22Rv1 (cell line): ENCODE results near the gene TIGAR.

Experiments
- H3K27ac ChIP-seq: fragments of 450-650 bp; 2 replicates; pipeline ENCODE4 v1.5.1; 2017
- CTCF ChIP-seq: fragments of 450-650 bp; IDR thresholded peaks from 2 replicates; pipeline ENCODE4 v1.5.1; 2017; ENCODE audit warnings: mild to moderate bottlenecking
- ZFX ChIP-seq: fragments of 450-650 bp; IDR thresholded peaks from 2 replicates; pipeline ENCODE4 v1.6.1; 2017; ENCODE audit warnings: antibody characterized with exemption, borderline replicate concordance

TIGAR gene

GRCh38 chr12:4284306-4284705, 36.7 kb upstream of the TIGAR start:
- TF ChIP-seq CTCF (no peak), ZFX (no peak)
- H3K27ac ChIP-seq = no peak overlapping the region

GRCh38 chr12:4285070-4285469, 35.9 kb upstream of the TIGAR start:
- TF ChIP-seq ZFX = no peak
- no peak for TF ChIP-seq CTCF
- no peak overlapping the region for H3K27ac ChIP-seq

GRCh38 chr12:4286228-4286627, 34.8 kb upstream of the TIGAR start:
- TF ChIP-seq ZFX (no peak), CTCF (no peak; the same call in 1 of the 2 replicates)
- no peak overlapping the region for H3K27ac ChIP-seq

- no peak for TF ChIP-seq ZFX
- no peak overlapping the region for H3K27ac ChIP-seq
These were observed 34.2 kb upstream of the TIGAR start for GRCh38 chr12:4286771-4287317.

GRCh38 chr12:4287325-4288211, 33.4 kb upstream of the TIGAR start:
- H3K27ac ChIP-seq = no peak overlapping the region
- TF ChIP-seq CTCF (no peak), ZFX (no peak)

- no peak overlapping the region for H3K27ac ChIP-seq
- no peak for TF ChIP-seq ZFX
These were observed 32.5 kb upstream of the TIGAR start for GRCh38 chr12:4288296-4289131.

- H3K27ac ChIP-seq = no peak overlapping the region
These were observed 31.7 kb upstream of the TIGAR start for GRCh38 chr12:4289231-4289878.

More at GRCh38 chr12:4289231-4289878, 31.7 kb upstream of the TIGAR start:
- TF ChIP-seq ZFX = no peak
- TF ChIP-seq CTCF = no peak
